GM19467 (cell line): ENCODE data around the gene USP6NL.
A peak's percentile ranks its signal among the peaks of the same experiment; 100 is the strongest.
"Not testable (repeated sequence)": the region's sequence is repeated elsewhere in the genome, so short reads cannot be mapped to it uniquely, and the experiment has no call there.

ENCODE experiments used
- ATAC-seq: cut with Tn5 transposase; IDR thresholded peaks from one replicate; pipeline ENCODE4 v1.9.1; 2021; ENCODE audit warnings: mild to moderate bottlenecking, moderate library complexity; ENCODE audit not compliant: unreplicated experiment

The USP6NL gene

GRCh38 chr10:11448545-11449244 lies 162.8 kb downstream of the USP6NL start:
- peak; percentile 81 for ATAC-seq

- ATAC-seq = peak; percentile 52
Measured at GRCh38 chr10:11448190-11448544, 163.3 kb downstream of the USP6NL start.

DNA sequence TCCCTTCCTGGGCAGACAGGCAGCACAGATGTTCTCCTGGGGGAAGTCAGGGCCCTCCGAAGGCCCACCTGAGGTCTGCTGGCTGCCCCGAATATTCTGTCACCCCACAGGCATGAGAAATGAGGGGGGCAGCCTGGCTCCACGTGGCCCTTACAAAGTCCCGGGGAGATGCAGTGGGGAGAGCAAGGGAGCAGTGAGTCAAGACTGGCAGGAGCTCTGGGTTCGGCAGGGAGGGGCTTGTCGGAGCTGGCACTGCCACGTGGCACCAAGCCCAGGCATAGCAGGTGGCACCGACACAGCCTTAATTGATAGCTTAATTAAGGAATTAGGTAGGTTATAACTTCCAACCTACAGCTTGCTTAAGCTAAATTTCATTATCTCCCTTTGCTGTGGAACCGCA lies 163.9 kb downstream of the USP6NL start:
- ATAC-seq = no peak

GRCh38 chr10:11446864-11447263 lies 164.6 kb downstream of the USP6NL start:
- no peak for ATAC-seq

- no peak for ATAC-seq
Measured at GRCh38 chr10:11446133-11446532, 165.3 kb downstream of the USP6NL start.

- no peak for ATAC-seq
Measured at GRCh38 chr10:11444531-11445228, 166.8 kb downstream of the USP6NL start.

DNA sequence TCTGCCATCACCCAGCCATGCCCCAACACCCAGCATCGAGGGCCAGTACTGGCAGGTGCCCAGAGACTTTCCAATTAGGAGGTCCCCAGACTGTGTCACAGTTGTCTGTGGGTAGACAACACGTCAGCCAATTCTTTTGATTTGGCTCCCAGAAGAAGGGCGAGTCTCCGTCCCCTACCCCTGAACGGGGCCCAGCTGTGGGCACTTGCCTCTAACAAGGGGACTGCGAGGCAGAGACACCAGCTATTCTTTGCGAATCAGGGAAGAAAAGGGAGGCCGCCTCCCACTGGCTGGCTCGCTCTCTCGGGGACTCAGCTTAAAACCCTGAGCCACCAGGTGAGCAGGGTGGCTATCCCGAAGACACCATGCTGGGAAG lies 167.3 kb downstream of the USP6NL start:
- no peak for ATAC-seq

DNA sequence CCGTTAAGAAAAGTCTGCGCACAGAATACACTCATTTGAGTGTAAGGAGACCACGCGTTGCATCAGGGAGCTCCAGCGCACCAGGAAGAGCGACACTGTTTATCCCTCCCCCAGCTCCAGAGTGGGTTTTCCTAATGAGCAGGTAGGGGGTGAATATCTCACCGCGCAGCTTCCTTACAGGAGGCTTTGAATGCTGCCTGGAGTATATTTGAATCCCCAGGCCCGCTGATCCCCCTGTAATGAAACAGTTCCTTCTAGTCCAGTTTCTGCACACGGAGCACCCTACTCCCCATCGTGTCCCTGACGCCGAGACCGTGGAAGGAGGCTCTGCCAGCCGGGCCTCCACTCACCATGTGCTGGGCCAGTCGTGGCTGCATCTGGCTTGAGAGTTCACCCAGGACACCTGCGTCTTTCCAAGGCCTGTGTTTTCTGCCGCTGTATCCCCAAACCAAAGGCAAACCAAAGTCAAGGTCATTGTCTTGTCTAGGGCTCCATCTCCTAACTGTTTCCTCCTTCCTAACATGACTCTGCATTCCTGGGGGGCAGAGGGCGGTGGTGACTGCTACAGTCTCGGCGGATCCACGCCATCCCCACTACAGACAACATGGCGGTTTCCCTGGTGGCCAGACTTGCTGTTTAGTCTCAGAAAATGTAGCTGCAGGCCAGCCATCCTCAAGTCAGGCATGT lies 167.8 kb downstream of the USP6NL start:
- no peak for ATAC-seq

DNA sequence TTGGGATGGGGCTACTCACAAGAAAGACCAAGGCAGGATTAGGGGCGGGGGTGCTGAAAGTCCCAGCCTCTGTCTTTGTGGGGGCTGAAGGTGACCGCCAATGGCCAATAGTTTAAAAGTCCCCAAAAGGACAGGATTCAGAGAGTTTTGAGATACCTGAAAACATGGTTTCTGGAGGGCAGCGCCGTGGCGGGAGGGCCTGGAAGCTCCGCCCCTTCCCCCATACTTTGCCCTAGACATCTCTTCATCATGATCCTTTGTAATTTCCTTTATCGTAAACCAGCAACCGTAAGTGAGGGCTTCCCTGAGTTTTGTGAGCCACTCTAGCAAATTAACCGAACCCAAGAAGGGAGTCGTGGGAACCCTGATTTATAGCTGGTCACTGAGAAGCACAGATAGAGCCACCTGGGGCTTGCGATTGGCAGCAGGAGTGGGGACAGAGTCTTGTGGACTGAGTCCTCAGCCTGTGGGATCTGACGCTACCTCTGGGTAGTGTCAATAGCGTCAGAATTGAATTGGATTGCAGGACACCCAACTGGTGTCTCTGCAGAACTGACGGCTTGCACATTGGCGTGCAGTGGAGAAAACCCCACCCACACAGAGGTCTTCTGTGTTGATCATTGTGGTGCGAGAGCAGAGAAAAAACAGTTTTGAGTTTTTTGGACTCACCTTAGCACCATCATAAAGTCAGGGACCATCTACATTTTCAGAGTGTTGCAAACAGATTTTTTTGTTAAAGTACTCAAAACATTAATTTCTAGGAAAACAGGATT lies 169.3 kb downstream of the USP6NL start:
- no peak for ATAC-seq

DNA sequence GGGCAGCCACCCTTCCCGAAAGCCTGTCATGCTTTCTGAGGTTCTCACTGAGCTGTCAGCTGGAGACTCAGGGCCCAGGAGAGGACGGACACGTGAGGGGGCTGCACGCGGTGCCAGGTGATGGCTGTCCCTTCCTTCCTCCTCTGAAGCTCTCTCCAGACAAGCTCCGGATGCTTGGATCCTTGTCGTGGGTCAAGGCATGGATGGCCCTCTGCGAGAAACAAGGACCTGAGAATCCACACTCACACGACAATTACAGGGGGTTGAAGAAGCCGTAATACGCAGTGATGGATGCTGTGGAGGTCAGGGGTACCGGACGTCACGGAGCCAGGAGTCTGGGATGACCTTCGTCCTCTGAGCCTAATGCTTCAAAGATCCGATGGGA lies 170.3 kb downstream of the USP6NL start:
- no peak for ATAC-seq

DNA sequence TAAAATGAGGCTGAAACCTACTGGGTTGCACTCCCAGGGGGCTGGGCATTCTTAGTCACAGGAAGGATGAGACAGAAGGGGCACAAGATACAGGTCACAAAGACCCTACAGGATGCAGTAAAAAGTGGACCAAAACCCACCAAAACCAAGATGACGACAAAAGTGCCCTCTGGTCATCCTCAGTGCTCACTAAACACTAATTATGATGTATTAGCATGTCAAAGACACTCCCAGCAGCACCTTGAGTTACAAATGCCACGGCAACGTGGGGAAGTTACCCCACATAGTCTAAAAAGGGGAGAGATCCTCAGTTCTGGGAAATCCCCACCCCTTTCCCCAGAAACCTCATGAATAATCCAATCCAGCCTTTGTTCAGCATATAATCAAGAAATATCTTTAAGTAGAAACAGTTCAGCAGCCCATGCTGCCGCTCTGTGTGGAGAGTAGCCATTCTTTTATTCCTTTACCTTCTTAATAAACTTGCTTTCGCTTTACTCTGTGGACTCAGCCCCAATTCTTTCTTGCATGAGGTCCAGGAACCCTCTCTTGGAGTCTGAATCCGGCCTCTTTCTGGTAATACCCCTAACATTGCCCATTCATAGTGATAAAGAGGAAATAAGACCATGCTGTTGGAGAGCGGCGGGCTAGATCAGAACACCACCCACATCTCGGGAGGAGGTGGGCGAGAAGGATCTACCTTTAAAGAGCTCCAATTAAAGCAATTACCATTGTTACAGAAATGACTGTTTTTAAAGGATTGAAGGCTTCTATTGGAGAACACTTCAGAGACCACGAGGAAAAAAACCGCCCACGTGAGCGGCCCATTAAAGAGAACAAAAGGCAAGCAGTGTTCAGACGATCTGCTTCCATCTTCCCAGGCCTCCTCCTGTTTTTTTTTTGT lies 170.9 kb downstream of the USP6NL start:
- no peak for ATAC-seq

GRCh38 chr10:11439523-11440053 lies 171.9 kb downstream of the USP6NL start:
- ATAC-seq = no peak

- no peak for ATAC-seq
Measured at GRCh38 chr10:11437391-11438142, 173.9 kb downstream of the USP6NL start.

DNA sequence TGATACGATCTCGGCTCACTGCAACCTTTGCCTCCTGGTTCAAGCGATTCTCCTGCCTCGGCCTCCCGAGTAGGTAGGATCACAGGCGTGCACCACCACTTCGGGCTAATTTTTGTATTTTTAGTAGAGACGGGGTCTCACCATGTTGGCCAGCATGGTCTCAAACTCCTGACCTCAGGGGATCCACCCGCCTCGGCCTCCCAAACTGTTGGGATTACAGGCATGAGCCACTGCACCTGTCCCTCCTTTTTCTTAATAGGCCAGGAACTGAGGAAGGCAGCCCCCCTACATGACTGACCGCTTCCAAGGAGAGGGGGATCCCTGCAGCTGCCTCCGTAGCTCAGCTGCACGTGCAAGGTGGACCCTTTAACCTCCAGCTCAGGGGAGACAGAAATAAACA lies 175.0 kb downstream of the USP6NL start:
- ATAC-seq = not testable (repeated sequence)

GRCh38 chr10:11435581-11435981 lies 175.9 kb downstream of the USP6NL start:
- ATAC-seq = no peak

DNA sequence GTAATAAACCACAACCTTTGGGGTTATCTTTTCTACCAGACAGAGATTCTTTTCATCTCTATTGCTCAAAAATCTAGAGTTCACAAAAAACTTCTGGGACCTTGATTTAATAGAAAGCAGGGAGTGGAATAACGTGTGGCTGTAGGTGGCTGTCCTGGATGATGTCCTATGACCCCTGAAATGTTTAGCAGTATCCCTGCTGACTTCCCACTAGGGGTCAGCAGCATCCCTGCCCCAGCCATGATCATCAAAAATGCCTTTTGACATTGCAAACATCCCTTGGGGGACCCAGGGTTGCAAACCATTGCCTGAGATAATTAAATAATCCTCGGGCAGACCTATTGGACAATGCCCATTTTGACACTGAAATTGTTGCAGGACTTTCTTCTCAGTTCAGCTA lies 177.1 kb downstream of the USP6NL start:
- ATAC-seq = no peak

DNA sequence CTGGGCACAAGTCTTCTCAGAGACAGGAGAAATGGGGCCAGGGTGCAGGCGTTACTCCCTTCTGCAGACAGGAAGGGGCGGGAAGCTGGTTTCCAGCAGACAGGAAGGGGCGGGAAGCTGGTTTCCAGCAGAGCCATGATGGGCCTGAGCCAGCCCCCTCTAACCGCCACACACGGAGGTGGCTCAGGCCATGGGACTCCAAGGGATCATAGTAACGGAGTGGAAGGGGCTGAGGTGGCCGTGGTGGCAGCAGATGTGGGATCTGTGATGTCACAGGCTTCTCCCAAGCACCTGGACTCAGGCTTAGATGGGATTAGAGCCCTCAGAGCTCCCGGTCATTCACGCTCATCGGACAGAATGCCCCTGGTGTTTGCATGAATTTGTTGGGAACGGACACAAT lies 177.8 kb downstream of the USP6NL start:
- ATAC-seq = no peak

DNA sequence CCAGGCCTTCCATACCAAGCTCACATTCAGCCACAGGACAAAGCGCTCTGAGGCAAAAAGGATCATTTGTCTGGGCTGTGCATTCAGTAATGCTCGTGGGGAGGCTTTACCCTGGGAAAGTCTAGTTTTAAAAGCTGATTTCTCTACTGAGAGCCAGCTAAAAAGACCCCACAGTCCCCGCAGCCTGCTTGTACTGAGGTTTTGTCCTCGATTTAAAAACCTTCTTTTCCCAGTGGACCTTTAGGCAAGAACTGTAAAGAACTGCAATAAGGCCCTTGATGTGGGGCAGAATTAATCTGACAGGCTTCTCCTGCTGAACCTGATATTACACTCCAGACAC lies 180.3 kb downstream of the USP6NL start:
- no peak for ATAC-seq

DNA sequence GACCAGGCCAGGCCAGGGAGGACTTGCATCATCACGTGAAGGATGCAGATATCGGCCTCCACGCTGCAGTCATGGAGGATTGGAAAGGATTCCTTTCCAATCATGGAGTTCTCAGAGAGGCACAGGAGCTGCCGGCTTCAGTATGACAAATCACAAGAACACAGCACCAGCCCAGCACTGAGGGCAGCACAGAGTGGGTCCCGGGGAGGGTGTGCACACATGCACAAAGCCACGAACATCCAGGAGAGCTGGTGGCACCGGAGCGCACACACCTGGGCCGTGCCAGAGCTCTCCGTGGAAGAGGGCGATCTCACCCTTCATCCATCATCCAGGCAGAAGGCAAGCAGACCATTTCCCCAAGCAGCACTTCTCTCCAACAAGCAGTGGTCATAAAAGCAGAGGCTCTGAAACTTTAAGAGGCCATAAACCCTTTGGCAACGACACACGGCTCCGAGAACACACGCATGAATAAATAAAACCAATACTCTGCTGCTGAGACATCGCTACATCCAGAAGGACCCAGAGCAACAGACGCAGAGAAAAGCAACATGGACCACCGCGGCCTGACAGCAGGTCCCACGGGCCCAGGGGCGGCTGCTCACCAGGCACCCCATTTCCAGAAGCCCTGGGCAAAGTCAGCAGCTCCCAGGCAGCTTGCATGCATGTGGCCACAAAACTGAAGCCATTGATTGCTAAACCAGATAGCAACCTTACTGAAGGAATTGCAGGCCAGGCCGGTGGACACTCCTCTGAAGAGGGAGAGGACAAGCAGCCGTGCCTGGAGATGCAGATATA lies 180.8 kb downstream of the USP6NL start:
- no peak for ATAC-seq
